ENCODE measurements around the gene STH.
"Not testable (repeated sequence)": the region's sequence is repeated elsewhere in the genome, so short reads cannot be mapped to it uniquely, and the experiment has no call there.

GRCh38 chr17:46023366-46023765 lies 24.3 kb downstream of the STH start:
- TF ChIP-seq CTCF (IDR thresholded peaks at IDR 0.05); POLR2A (IDR thresholded peaks at IDR 0.05; ENCODE audit: low read depth); EP300 (IDR thresholded peaks at IDR 0.05); POLR2AphosphoS5 (IDR thresholded peaks at IDR 0.05): not testable (repeated sequence)

All from esophagus muscularis mucosa (tissue), 4 donors.